GM23338 (cell line): ENCODE data around the gene PRRX1.

Experiments used
- CREB1 ChIP-seq: fragments of 250-450 bp; sonication (Bioruptor Pico); IDR thresholded peaks from 2 replicates; pipeline ENCODE4 v1.5.0; 2020; ENCODE audit warnings: low read depth, mild to moderate bottlenecking, moderate library complexity
- EZH2 ChIP-seq: fragments of 200-600 bp; sonication (generic); IDR thresholded peaks from one replicate; pipeline ENCODE4 v1.8.0; 2017; ENCODE audit warnings: antibody characterized with exemption, mild to moderate bottlenecking, low read depth; ENCODE audit not compliant: unreplicated experiment
- EZH2phosphoT487 ChIP-seq: fragments of 200-600 bp; sonication (generic); IDR thresholded peaks from one replicate; pipeline ENCODE4 v1.8.1; 2018; ENCODE audit warnings: antibody characterized with exemption; ENCODE audit not compliant: unreplicated experiment
- POLR2AphosphoS5 ChIP-seq: IDR thresholded peaks from 2 replicates; pipeline ENCODE4 v1.6.1; 2016; ENCODE audit warnings: antibody characterized with exemption, low read depth
- STAT1 ChIP-seq: IDR thresholded peaks from one replicate; pipeline ENCODE4 v1.6.1; 2016; ENCODE audit warnings: antibody characterized with exemption; ENCODE audit not compliant: unreplicated experiment
- ZNF114 ChIP-seq: fragments of 250-450 bp; sonication (Bioruptor Pico); IDR thresholded peaks from 2 replicates; pipeline ENCODE4 v1.5.0; 2020; ENCODE audit warnings: mild to moderate bottlenecking, moderate library complexity
- ZNF331 ChIP-seq: fragments of 250-450 bp; sonication (Bioruptor Pico); IDR thresholded peaks from 2 replicates; pipeline ENCODE4 v1.5.0; 2020; ENCODE audit warnings: low read depth, mild to moderate bottlenecking, moderate library complexity
- TF ChIP-seq, protein P1 (sequence below), 2 experiments: fragments of 200-600 bp in 1 of 2; sonication (generic) in 1 of 2; conservative IDR thresholded peaks; 2 replicates each; pipeline versions ENCODE4 v1.5.1 to v1.6.1; 2016 to 2017; ENCODE audit warnings: antibody characterized with exemption in 2 of 2, low read depth in 2 of 2, mild to moderate bottlenecking in 2 of 2, moderate library complexity in 1 of 2
- TF ChIP-seq, protein P2 (sequence below): IDR thresholded peaks from one replicate; pipeline ENCODE4 v1.6.1; 2018; ENCODE audit warnings: antibody characterized with exemption; ENCODE audit not compliant: unreplicated experiment
- TF ChIP-seq, protein P3 (sequence below): IDR thresholded peaks from 2 replicates; pipeline ENCODE4 v1.6.1; 2016; ENCODE audit warnings: antibody characterized with exemption

DNA sequence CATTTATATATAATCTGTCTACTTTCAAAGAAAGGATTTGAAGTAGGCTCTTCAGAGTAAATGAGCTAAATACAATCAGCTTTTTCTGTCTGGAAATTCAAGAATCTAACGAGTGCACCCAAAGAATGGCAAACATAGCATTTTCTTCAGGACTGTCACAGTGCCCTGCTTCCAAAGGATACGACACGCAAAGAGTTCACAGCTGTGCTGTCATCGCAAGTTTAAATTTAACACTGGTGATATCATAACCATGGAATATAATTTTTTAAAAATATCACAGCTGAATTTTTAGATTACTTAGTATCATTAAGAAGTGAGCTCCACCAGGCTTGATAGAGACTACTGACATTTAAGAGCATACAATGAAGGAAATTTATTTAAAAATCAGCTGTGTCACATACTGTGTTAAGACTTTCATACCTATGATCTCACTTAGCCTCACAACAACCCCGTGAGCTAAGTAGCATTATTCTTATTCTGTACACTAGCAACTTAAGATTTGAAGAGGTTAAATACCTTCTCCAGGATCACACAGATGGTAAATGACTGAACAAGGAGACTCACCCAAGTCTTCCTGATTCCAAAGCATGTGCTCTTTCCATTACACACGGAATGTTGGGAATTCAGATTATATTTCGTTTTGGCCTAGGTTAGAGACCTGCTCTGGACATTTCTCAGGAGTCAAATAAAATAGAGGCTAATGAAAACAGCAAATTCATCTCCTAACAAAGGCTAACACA, 46.2 kb upstream of the PRRX1 start:
- TF ChIP-seq, protein P1, sequence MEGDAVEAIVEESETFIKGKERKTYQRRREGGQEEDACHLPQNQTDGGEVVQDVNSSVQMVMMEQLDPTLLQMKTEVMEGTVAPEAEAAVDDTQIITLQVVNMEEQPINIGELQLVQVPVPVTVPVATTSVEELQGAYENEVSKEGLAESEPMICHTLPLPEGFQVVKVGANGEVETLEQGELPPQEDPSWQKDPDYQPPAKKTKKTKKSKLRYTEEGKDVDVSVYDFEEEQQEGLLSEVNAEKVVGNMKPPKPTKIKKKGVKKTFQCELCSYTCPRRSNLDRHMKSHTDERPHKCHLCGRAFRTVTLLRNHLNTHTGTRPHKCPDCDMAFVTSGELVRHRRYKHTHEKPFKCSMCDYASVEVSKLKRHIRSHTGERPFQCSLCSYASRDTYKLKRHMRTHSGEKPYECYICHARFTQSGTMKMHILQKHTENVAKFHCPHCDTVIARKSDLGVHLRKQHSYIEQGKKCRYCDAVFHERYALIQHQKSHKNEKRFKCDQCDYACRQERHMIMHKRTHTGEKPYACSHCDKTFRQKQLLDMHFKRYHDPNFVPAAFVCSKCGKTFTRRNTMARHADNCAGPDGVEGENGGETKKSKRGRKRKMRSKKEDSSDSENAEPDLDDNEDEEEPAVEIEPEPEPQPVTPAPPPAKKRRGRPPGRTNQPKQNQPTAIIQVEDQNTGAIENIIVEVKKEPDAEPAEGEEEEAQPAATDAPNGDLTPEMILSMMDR (conservative IDR thresholded peaks at IDR 0.05; ENCODE audit: low read depth in 2 of 2), result no peak
- TF ChIP-seq, protein P2, sequence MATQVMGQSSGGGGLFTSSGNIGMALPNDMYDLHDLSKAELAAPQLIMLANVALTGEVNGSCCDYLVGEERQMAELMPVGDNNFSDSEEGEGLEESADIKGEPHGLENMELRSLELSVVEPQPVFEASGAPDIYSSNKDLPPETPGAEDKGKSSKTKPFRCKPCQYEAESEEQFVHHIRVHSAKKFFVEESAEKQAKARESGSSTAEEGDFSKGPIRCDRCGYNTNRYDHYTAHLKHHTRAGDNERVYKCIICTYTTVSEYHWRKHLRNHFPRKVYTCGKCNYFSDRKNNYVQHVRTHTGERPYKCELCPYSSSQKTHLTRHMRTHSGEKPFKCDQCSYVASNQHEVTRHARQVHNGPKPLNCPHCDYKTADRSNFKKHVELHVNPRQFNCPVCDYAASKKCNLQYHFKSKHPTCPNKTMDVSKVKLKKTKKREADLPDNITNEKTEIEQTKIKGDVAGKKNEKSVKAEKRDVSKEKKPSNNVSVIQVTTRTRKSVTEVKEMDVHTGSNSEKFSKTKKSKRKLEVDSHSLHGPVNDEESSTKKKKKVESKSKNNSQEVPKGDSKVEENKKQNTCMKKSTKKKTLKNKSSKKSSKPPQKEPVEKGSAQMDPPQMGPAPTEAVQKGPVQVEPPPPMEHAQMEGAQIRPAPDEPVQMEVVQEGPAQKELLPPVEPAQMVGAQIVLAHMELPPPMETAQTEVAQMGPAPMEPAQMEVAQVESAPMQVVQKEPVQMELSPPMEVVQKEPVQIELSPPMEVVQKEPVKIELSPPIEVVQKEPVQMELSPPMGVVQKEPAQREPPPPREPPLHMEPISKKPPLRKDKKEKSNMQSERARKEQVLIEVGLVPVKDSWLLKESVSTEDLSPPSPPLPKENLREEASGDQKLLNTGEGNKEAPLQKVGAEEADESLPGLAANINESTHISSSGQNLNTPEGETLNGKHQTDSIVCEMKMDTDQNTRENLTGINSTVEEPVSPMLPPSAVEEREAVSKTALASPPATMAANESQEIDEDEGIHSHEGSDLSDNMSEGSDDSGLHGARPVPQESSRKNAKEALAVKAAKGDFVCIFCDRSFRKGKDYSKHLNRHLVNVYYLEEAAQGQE, result no peak
- no peak for TF ChIP-seq POLR2AphosphoS5
- no peak for TF ChIP-seq EZH2
- no peak for TF ChIP-seq CREB1
- TF ChIP-seq STAT1, result no peak
- TF ChIP-seq ZNF331 (CRISPR knock-in tag), result no peak
- TF ChIP-seq, protein P3, sequence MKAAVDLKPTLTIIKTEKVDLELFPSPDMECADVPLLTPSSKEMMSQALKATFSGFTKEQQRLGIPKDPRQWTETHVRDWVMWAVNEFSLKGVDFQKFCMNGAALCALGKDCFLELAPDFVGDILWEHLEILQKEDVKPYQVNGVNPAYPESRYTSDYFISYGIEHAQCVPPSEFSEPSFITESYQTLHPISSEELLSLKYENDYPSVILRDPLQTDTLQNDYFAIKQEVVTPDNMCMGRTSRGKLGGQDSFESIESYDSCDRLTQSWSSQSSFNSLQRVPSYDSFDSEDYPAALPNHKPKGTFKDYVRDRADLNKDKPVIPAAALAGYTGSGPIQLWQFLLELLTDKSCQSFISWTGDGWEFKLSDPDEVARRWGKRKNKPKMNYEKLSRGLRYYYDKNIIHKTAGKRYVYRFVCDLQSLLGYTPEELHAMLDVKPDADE, result no peak
- TF ChIP-seq ZNF114 (CRISPR knock-in tag), result no peak
- TF ChIP-seq EZH2phosphoT487, result no peak
